HUDEP-2 (cell line): ENCODE results near the gene ADAMTSL3.
"Not testable (repeated sequence)": the region's sequence is repeated elsewhere in the genome, so short reads cannot be mapped to it uniquely, and the experiment has no call there.

ENCODE experiments used
- DNase-seq, 76 experiments: peaks; one replicate each; lab custom pipeline; 2025; ENCODE audit not compliant: unreplicated experiment in 76 of 76; lab: John Stamatoyannopoulos, UW

Gene ADAMTSL3

DNA sequence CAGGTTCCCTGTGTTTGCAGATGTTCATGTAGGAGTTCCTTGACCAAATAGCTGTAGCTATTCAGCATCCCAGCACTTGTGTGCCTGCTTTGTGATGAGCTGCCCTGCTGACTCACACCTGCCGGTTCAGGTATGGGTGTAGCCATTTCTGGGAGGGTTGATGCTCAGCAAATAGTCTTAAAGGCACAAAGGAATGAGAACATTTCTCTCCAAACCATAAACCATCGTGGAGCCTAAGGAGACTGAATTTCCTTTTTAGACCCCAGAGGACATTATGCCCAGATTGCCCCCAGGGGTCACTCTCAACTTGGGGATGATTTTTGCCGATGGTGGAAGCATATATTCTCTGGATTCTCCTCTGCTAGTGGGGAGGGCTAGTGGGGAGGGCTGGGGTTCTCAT, 80.6 kb downstream of the ADAMTSL3 start:
- no peak for DNase-seq

- DNase-seq, result no peak
Observed at GRCh38 chr15:83739629-83740028, 85.7 kb downstream of the ADAMTSL3 start.

- DNase-seq, result no peak
Observed at GRCh38 chr15:83745771-83746170, 91.8 kb downstream of the ADAMTSL3 start.

- no peak for DNase-seq
Observed at GRCh38 chr15:83746231-83746630, 92.3 kb downstream of the ADAMTSL3 start.

- DNase-seq, result no peak
Observed at GRCh38 chr15:83747050-83747717, 93.3 kb downstream of the ADAMTSL3 start.

DNA sequence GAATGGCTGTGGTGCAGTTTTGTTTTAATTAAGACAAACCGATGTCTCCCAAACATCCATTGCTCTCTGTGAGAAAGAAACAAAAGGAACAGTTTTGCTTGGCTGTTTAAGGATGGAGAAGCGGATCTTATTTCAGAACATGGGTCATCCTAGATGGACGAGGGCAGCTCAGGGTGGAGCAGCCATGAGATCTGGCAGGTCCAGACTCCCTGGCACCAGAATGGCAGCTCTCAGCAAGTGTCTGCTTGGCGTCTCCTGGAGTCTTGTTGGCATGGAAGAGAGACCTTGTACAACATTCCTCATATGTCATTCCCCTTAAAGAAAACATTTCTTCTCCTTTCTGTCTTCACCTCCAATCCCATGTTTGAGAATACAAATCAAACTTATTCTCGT, 93.8 kb downstream of the ADAMTSL3 start:
- DNase-seq, result no peak

DNA sequence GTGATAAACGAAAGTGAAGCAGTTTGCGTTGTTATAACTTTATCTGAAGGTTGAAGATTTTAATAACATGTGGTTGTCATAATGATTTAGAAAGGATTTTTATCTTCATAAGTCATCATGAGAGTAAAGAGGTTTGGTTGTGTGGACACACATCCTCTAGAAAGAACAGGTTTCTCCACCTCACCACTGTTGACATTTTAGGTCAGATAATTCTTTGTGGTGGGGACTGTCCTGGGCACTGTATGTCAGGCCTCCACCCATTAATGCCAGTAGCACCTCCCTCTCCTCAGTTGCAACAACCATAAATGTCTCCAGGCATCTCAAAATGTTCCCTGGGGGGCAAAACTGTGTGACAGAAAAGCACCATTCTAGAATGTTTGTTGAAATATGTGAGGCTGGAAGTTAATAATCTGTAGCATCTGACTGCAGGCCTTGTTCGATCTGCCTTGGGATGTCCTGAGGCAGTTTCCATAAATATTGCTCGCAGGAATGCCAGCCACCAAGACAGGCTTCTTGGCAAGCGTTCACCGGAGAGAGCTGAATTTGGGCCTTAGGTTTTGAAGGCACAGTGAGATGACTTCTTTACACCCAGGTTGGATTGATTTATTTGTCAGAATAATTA, 100.1 kb downstream of the ADAMTSL3 start:
- DNase-seq, result no peak

- not testable (repeated sequence) for DNase-seq
Observed at GRCh38 chr15:83757291-83757690, 103.4 kb downstream of the ADAMTSL3 start.

DNA sequence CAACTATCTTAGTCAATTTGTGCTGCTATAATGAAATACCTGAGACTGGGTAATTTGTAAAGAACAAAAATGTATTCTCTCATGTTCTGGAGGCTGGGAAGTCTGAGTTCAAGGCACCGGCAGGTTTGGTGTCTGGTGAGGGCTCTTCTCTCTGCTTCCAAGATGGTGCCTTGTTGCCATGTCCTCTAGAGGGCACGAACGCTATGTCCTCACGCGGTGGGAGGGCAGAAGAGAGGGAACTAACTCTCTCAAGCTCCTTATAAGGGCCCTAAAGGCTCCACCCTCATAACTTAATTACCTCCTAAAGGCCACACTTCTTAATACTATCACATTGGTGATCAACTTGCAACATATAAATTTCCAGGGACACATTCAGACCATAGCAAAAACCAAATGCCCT, 108.4 kb downstream of the ADAMTSL3 start:
- DNase-seq, result no peak

DNA sequence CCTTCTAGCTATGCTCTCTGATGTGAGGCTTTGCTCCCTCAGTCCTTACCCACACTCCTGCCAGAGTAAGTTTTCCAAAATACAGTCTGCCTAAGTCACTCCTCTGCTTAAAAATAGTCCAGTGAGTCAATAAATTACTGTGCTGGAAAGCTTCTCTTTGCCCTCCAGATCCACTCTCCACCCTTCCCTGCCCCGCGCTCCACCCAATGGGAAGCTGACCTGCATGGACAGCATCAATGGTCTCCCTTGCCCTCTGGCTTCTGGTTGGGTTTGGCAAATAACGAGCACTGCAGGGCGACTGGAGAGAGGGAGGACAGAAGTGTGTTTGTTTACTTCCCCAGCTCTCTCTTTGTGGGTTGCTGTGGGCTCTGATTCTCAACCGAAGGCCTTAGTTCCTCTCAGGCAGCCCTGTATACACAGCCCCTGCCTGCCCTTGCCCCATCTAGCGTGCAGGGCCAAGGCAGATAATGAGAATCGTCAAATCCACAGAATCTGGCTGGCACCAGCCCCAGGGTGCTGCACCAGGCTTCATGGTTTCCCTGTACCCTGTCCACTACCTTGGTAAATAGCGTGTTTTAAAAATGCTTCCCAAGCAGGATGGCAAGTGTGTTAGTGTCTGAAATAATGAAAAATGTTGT, 110.4 kb downstream of the ADAMTSL3 start:
- DNase-seq, result no peak

GRCh38 chr15:83766339-83766738, 112.4 kb downstream of the ADAMTSL3 start:
- no peak for DNase-seq

DNA sequence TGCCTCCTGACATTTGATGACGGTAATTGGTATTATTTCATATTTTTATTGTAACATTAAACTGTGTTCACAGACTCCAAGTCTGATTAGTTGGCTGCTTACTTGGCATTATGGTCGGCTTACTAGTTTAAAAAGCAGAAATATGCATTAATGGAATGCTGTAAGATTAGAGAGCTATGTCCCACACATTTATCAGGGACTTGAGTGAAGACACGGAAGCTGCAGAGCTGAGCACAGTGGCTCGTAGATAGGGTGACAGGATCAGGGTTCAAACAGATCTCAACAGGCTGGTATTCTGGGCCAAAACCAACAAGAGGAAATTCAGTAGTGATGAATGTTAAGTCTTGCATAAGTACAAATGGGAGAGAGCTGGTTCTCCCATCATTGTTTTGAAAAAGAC, 113.8 kb downstream of the ADAMTSL3 start:
- DNase-seq, result no peak

DNA sequence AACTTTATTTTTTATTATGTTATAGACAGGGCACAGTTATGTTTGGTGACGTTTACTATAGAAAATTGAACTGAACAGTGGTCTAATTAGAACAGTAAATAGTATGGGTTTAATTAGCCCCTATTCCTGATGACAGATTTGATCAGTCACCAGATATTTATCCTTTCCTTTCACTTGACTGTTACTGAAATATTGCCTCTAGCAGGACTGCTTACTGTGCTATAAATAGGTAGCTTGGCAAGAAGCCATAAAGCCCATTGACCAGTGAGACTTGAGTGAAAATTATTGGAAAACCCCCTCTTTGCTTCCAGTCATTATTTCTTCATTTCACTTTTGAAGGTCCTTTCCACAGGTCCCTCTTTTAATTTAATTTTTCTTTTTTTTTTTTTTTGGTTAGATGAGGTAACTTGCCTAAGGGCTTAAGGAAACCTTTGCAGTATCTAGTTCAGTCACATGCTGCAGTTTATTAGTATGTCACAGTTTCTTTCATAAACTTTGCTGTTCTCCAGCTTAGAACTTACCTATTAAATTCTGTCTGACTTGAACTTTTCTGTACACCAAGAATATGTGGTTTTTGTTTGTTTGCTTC, 115.6 kb downstream of the ADAMTSL3 start:
- no peak for DNase-seq

- no peak for DNase-seq
Observed at GRCh38 chr15:83775738-83776137, 121.8 kb downstream of the ADAMTSL3 start.

DNA sequence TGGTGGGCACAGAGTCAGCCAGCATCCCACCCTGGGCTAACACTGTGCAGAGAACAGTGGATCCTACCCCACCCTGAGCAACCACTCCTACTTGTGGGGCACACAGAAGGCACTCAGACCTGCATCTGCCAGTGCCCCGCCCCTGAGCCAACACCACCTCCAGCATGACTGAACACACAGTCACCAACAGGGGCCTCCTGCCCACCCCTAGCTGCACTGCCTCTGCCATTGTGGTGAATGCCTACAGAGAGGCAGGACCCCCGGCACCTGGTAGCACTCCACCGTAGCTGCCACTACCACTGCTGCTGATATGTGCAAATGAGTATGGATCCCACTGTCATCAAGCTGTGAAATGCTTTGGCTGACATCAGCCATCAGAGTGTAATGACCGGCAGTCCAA, 123.1 kb downstream of the ADAMTSL3 start:
- no peak for DNase-seq

DNA sequence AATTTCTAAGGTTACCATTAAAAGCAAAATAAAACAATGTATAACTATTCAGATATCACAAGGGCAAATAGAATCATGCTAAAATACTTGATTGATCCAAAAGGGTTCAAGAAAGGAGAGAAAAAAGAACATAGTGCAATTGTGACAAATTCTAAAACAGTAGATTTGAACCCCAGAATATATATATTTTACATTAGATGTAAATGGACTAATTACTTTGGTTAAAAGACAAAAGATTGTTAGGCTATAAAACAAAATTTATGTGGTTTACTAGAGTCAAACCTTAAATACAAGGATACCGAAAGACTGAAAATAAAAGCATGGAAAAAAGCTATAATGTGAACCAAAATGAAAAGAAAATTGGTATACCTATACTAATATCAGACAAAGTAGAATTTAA, 129.3 kb downstream of the ADAMTSL3 start:
- no peak for DNase-seq

GRCh38 chr15:83784975-83785374, 131.1 kb downstream of the ADAMTSL3 start:
- DNase-seq, result no peak

GRCh38 chr15:83786336-83786735, 132.4 kb downstream of the ADAMTSL3 start:
- DNase-seq, result no peak

DNA sequence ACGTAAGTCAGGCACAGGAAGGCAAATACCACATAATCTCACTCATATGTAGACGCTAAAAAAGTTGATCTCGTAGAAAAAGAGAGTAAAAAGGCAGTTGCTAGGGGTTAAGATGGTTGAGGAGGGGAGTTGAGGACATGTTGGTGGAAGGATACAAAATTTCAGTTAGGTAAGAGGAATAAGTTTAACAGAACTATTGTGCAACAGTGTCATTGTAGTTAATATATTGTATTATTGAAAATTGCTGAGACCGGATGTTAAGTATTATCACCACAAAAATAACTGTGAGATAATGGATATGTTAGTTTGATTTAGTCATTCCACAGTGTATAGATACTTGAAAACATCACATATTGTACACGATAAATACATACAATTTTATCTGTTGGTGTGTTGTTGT, 139.1 kb downstream of the ADAMTSL3 start:
- no peak for DNase-seq

- no peak for DNase-seq
Observed at GRCh38 chr15:83794209-83794608, 140.3 kb downstream of the ADAMTSL3 start.

DNA sequence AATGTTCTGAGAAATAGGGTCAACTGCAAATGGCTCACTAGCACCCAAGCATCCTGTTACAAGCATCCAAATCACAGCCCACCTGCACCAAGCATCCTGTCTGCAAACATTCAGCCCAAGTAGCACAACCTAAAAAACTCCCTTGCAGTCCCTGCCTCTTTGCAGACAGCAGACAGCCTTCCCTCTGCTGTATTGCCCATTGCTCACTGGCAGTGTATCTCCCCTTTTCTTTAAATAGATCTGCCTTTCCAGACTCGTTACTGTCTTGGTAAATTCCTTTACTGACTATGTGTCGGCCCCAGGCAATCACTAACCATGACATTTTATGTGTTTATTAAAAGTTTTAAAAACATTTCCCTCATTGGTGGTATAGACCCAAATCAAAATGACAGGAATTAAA, 155.4 kb downstream of the ADAMTSL3 start:
- DNase-seq, result no peak

DNA sequence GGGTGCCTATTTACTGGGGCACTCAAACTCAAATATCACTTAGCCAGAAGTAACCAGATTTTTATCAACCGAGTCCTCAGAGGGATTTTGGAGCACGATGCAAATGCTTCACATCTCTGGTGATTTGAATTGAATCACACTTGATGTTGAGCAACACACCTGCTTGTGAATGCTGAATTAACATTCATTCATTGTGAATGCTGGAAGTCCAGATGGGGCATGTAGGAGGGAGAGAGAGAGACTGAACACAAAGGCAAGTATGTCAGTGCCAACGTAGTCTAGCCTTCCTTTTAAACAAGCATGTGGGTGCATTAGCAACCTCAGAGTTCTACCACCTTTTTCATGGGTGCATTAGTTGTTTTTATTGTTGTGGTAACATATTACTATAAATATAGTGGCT, 156.2 kb downstream of the ADAMTSL3 start:
- DNase-seq, result no peak
